ENCODE data around the gene PGC.

Gene PGC

DNA sequence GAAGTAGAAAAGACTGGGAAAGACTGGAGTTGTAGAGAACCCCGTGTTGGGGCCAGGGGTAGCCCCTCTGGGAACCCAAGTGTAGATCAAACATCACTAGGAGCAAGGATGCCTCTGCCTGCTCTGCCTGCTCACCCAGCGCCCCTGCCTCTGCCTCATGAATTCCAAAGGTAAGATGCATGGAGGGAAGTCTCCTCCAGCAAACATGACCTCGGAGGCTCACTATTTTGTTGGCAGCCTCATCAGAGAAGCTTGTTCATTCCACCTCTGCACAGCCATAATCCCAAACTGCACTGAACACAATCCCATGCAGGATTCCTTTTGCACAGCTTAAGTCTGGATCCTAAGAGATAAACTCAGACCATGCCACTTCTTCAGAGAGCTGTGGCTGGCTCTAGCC lies 27.6 kb upstream of the PGC start:
- Histone ChIP-seq H3K27me3 (replicated peaks; ENCODE audit: insufficient read depth, low read length) (no peaks in the 10 kb centered on the region), H3K4me1 (ENCODE audit: low read length) (peaks cover 5% of the 10 kb centered on the region; the same call in 1 of the 2 replicates), H3K4me2 (ENCODE audit: low read depth, low read length) (no peak overlapping the region), H3K27ac (ENCODE audit: low read length) (no peak overlapping the region), H3K9me2 (replicated peaks; ENCODE audit: insufficient read depth, low read length) (no peaks in the 10 kb centered on the region), H3F3A (ENCODE audit: insufficient read depth, low read length) (no peaks in the 10 kb centered on the region), H3K36me3 (replicated peaks; ENCODE audit: insufficient read depth, low read length) (no peaks in the 10 kb centered on the region), H3K9me3 (replicated peaks; ENCODE audit: insufficient read depth, low read length) (no peaks in the 10 kb centered on the region), H3K79me2 (ENCODE audit: low read length) (no peaks in the 10 kb centered on the region), H3K9ac (ENCODE audit: low read length) (no peak overlapping the region), H3K4me3 (ENCODE audit: low read length) (no peak overlapping the region), H4K20me1 (ENCODE audit: insufficient read depth, low read length) (no peaks in the 10 kb centered on the region), H2AFZ (ENCODE audit: low read length) (no peak overlapping the region)
- TF ChIP-seq EZH2 (optimal IDR thresholded peaks at IDR 0.05; ENCODE audit: low read depth, low read length) = no peak
- TF ChIP-seq, protein P1, sequence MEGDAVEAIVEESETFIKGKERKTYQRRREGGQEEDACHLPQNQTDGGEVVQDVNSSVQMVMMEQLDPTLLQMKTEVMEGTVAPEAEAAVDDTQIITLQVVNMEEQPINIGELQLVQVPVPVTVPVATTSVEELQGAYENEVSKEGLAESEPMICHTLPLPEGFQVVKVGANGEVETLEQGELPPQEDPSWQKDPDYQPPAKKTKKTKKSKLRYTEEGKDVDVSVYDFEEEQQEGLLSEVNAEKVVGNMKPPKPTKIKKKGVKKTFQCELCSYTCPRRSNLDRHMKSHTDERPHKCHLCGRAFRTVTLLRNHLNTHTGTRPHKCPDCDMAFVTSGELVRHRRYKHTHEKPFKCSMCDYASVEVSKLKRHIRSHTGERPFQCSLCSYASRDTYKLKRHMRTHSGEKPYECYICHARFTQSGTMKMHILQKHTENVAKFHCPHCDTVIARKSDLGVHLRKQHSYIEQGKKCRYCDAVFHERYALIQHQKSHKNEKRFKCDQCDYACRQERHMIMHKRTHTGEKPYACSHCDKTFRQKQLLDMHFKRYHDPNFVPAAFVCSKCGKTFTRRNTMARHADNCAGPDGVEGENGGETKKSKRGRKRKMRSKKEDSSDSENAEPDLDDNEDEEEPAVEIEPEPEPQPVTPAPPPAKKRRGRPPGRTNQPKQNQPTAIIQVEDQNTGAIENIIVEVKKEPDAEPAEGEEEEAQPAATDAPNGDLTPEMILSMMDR (IDR thresholded peaks at IDR 0.05; ENCODE audit: low read length) = no peak
- no peak for TF ChIP-seq EZH2phosphoT487 (IDR thresholded peaks at IDR 0.05; ENCODE audit: low read length)
- DNase-seq = no peak

DNA sequence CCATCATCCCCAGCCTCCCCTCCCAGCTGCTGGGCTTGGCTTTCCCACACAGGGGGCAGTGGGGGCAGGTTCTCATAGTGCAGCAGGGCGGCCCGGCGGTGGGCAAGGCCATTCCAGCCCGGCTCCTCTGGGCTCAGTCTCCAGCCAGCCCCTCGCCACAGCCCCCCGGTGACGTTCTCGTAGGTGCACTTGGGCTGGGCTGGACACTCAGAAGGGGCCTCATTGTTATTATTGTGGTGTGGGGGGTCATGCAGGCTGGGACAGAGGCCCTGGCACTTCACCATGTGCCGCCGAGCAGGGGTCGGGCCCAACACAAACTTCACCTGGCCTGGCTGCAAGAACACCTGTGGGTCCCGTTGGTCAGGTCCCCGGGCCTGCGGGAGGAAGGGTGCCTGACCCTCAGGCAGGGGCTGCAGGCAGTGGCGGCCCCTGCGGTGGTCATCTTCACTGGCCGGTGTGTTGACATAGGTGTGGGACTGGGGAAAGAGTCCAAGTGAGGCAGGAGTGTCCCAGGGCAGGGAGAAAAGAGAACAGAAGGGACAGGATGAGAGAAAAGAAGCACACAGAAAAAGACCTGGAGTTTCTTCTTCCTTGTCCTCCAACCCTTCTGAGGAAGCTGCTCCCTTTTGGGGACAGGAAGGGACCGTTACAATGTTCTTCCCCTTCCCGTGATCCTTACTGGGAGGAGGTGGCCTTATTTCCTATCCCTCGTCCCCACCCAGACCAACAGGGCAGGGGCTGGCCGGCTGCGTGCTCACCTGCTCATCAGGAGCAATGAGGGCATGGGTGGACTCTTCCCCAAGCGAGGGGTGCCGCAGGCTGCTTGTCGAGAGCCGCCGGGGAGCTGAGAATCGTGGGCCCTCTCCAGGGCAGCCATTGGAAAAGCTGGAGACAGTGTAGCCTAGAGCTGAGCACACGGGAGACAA lies 24.1 kb upstream of the PGC start:
- Histone ChIP-seq H3F3A (ENCODE audit: insufficient read depth, low read length) (no peaks in the 10 kb centered on the region), H3K4me2 (ENCODE audit: low read depth, low read length) (no peak overlapping the region), H3K4me1 (ENCODE audit: low read length) (peaks cover 14% of the 10 kb centered on the region), H4K20me1 (ENCODE audit: insufficient read depth, low read length) (no peaks in the 10 kb centered on the region), H3K9me2 (replicated peaks; ENCODE audit: insufficient read depth, low read length) (no peaks in the 10 kb centered on the region), H2AFZ (ENCODE audit: low read length) (no peak overlapping the region), H3K36me3 (replicated peaks; ENCODE audit: insufficient read depth, low read length) (no peaks in the 10 kb centered on the region), H3K27me3 (replicated peaks; ENCODE audit: insufficient read depth, low read length) (no peaks in the 10 kb centered on the region), H3K9ac (ENCODE audit: low read length) (no peak overlapping the region), H3K27ac (ENCODE audit: low read length) (no peak overlapping the region), H3K9me3 (replicated peaks; ENCODE audit: insufficient read depth, low read length) (no peaks in the 10 kb centered on the region), H3K79me2 (ENCODE audit: low read length) (no peaks in the 10 kb centered on the region), H3K4me3 (ENCODE audit: low read length) (no peak overlapping the region)
- no peak for DNase-seq
- TF ChIP-seq, protein P1 (IDR thresholded peaks at IDR 0.05; ENCODE audit: low read length) = no peak
- TF ChIP-seq EZH2 (optimal IDR thresholded peaks at IDR 0.05; ENCODE audit: low read depth, low read length) (no peak), EZH2phosphoT487 (IDR thresholded peaks at IDR 0.05; ENCODE audit: low read length) (no peak)

DNA sequence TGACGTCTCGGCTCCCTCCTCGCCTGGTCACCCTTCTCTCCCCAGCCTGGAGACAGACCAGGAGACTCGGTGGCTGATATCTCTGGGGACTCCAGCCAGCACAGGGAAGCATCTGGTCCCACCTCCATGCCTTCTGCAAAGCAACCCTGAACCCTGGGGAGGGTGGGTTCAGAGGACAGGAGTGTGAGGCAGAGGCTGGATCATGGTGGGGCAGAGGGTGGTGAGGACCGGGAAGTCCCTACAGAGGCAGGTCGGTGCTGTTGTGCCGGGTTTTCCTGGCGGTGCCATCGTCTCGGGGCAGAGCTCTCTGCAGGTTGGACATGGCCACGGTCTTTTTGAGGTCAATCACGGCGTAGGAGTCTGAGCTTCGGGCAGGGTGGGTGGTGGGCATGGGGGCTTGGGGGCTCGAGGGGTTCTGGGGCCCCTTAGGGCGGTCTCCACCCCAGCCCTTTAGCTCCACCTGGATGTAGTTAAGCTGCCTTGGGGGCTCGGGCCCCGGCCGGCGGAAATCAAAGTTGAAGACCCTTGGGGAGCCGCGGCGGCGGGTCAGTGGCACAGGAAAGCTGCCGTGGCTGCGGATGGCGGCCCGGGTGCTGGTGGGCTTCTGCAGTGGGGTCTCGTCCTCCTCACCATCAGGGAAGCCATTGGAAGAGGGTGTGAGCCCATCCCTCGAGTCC lies 23.3 kb upstream of the PGC start:
- Histone ChIP-seq H2AFZ (ENCODE audit: low read length) (no peak overlapping the region), H3K4me1 (ENCODE audit: low read length) (peaks cover 14% of the 10 kb centered on the region), H3F3A (ENCODE audit: insufficient read depth, low read length) (no peaks in the 10 kb centered on the region), H3K4me2 (ENCODE audit: low read depth, low read length) (no peak overlapping the region), H3K9ac (ENCODE audit: low read length) (no peak overlapping the region), H3K79me2 (ENCODE audit: low read length) (no peaks in the 10 kb centered on the region), H3K36me3 (replicated peaks; ENCODE audit: insufficient read depth, low read length) (no peaks in the 10 kb centered on the region), H3K27me3 (replicated peaks; ENCODE audit: insufficient read depth, low read length) (no peaks in the 10 kb centered on the region), H3K27ac (ENCODE audit: low read length) (no peak overlapping the region), H3K4me3 (ENCODE audit: low read length) (no peak overlapping the region), H4K20me1 (ENCODE audit: insufficient read depth, low read length) (no peaks in the 10 kb centered on the region), H3K9me2 (replicated peaks; ENCODE audit: insufficient read depth, low read length) (no peaks in the 10 kb centered on the region), H3K9me3 (replicated peaks; ENCODE audit: insufficient read depth, low read length) (no peaks in the 10 kb centered on the region)
- no peak for TF ChIP-seq EZH2 (optimal IDR thresholded peaks at IDR 0.05; ENCODE audit: low read depth, low read length)
- DNase-seq = no peak

Data from MM.1S (cell line).